HG02798 (cell line): Measurements from ENCODE around the gene TBC1D2B.
A peak's percentile ranks its signal among the peaks of the same experiment; 100 is the strongest.

Source experiments
- ATAC-seq: cut with Tn5 transposase; IDR thresholded peaks from one replicate; pipeline ENCODE4 v1.9.1; 2021; ENCODE audit warnings: mild to moderate bottlenecking; ENCODE audit not compliant: unreplicated experiment, poor library complexity

TBC1D2B gene

DNA sequence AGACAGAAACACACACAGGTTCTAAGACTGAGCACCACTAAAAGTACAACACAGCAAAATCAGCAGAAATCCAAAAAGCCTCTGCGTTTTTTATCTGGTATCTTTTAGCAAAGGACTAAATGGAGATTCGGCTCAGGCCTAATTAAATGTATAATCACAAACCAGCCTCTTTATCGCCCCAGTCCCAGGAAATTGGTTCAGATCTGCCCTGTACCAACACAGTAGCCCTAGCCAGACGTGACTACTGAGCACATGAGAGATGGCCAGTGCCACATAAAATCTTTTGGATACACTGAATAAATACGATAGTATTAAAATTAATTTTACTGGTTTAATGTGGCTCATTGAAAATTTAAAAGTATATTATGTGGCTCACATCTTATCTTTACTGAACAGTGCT is 19.7 kb downstream of the TBC1D2B start:
- no peak for ATAC-seq

DNA sequence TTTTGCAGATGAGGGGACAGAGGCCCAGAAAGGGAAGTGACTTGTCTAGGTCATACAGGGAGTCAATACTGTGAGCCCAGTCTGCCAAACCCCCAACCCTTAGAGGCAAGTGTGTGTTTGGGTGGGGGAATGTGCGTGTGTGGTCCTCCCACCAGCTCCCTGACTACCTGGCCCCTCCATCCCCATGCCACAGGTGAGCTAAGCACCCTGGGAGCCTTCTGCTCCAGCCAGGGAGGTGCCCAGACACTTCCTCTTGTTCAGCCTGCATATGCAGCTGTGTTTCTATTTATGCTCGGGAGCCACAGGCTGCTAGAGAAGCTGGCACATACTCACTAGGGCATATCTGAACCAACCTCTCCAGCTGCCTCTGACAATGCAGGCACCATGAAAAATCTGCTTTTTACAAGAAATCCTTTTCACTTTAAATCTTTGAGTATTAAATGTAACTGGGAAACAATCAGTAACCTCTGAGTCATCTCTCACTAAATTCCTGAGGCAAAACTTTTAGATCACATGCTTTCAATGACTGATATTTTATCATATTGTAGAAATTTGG is 20.7 kb downstream of the TBC1D2B start:
- ATAC-seq, result no peak

DNA sequence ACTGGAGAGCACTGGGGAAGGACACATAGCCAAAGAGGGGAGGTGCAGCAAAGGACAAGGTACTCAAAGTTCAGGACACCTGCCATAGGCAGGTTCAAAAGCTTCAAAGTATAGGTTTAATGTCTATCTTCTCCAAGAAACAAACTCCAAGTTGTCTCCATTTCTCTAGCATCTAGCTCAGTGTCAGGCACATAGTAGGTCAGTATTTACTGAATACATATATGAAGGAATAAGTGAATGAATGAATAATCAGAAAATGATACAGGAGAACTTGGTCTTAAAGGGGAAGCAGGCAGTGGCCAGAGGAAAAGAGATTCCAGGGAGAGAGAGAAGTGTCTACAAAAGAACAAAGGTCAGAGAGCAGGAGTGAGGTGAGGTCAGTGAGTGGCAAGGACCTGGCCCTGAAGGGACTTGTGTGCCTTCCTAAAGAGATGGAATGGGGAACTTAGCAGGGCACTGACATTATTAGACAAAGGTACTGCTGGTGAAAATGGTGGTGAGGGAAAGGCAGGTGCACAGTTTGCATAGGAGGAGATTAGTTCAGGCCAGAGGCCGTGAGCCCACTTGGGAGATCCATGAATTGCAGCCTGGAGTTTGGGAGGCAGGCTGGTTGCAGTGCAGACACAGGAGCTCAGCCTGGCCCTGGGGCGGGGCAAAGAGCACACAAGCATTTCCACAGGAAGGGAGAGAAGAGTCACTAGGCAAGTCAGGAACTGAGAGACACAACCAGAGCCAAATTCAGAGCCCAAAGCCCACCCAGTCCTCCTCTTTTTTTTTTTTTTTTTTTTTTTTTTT is 21.4 kb downstream of the TBC1D2B start:
- ATAC-seq, result no peak

GRCh38 chr15:78054966-78055365 is 22.5 kb downstream of the TBC1D2B start:
- no peak for ATAC-seq

- no peak for ATAC-seq
Observed at GRCh38 chr15:78054518-78054917, 23.0 kb downstream of the TBC1D2B start.

DNA sequence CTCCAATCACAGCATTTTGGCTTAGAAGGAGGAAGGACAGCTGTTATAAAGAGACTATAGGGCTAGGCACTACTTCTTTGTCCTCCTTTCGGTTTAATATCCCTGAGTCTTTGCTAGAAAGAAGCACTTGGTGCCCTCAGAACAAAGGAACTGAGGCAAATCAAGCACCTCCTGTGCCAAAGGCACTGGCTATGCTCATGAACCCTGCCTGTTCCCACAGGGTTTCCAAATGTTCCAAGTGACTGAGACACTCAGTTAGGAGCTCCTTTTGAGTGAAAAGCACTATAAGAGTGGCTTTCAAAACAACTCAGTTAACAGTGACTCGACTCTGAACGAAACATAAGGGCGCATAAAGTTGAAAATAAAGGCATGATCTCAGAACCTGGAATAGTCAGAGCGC is 25.0 kb downstream of the TBC1D2B start:
- no peak for ATAC-seq

DNA sequence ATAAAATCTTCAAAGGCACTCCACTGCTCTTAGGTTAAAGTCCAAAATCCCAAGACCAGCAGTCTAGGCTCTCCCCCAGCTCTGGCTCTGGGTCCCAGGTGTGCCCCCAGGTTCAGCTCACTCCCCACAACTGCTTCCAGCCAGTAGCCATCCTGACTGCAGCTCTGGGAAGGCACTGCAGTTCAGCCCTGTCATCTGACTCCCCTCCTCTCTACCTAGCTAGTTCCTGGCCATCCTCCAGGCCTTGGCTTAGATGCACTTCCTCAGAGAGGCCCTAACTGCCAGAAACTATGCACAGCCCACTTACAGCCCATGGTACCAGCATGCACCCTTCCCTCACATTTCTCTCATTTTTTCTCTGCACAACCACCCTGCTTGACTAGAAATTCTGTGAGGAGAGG is 25.5 kb downstream of the TBC1D2B start:
- ATAC-seq, result no peak

- ATAC-seq, result no peak
Observed at GRCh38 chr15:78051596-78051995, 25.9 kb downstream of the TBC1D2B start.

GRCh38 chr15:78050826-78051225 is 26.7 kb downstream of the TBC1D2B start:
- ATAC-seq, result no peak

- peak; percentile 6 for ATAC-seq
Observed at GRCh38 chr15:78050441-78050809, 27.1 kb downstream of the TBC1D2B start.

DNA sequence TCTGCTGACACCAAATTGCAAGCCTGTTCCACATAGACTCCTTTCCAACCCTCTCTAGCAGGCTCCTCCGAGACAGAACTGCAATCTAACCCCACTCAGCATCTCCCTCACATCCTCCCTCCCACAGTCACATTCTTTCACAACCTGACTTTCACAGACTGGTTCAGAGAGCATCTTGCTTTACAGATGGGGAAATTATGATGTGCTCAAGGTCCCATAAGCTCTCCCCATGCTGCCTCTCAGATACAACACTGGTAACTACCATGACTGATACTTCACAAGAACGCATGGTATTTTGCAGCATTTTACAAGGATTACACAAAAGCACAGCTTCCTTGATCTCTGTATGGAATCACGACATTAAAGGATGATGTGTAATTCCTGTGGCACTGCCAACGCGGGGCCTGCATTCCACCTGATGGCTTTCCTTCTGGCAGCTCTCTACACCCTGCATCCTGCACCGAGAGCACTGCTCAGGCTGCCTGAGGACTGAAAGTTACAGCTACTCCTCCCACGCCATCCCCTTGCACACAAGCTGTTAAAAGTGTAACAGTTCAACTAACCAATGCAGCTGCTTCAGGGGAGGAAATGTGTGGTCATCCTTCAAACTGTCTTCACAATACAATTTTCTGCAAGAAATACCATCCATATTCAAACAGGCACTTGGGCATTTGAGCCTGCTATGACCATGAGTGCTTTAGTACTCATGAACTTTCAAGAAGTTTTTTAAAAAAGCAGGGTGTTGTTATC is 27.6 kb downstream of the TBC1D2B start:
- ATAC-seq, result peak; percentile 85

DNA sequence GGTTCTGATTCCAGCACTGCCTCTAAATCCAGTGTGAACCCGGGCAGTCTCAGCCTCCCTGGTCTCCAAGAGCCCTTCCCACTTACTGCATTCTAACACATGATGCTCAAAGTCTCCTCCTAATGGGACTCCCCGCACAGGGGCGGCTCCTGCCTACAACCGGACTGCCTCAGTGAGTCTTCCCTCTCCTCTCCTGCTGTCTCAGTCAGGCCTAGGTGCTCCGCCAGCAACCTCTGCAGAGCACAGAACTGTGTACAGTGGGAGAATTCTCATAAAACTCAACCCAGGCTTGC is 28.9 kb downstream of the TBC1D2B start:
- no peak for ATAC-seq

DNA sequence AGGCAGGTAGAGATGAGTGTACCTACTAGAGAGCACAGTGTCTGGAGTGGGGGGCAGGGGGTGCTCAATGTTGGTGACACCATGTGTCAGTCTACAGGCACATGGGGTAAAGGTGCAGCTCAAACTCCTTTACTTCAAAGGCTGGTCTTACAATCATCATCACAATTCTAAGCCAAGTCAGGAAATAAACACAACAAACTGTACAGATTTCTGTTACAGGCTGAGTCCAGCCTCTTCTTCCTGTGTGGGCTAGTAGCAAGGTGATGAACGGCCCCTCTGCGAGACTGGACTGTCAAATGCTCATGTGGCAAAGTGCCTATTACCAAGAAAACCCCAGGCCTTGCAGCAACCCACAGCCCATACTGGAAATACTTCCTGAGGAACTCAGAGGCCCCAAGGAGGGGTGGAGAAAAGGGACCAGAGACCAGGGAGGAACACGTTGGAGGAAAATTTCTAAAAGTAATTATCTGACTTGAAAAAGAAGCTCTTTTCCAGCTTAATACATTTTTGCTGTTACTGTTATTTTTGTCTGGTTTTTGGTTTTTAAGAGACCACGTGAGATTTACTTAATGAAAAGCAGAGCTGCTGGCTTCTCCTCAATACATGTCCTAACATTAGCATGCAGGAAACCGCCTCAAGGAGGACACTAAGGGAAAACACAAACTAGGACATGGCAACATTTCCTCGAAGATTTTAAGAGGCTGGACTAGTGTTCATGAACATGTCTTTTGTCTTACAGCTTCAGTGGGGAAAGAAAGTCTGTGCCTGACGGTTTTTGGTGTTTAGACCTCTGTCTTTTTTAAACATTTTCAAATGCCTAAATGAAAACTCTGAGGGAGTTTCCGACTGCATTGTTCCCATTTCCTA is 29.5 kb downstream of the TBC1D2B start:
- ATAC-seq, result no peak

DNA sequence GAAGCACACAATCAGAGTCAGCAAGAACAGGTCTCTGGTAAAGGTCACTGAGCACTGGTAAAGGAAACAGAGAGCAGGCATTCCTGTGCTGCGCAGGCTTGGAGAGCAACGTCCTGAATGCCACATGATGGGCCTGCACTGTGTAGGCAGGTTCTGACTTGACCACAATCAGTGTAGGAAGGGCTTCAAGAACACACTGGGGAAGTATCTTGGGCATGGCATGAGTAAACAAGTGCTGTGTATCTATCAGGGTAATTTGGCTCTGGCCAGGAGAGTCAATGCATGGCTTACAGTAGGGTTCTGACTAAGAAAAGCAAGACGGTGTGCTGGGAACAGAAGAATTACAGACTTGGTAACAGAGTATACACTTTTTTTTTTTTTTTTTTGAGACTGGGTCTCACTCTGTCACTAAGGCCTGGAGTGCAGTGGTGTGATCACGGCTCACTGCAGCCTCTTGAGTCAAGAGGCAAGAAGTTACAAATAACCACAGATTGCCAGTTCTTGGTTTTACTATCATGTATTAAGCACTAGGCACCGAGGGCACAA is 30.6 kb downstream of the TBC1D2B start:
- ATAC-seq, result no peak

DNA sequence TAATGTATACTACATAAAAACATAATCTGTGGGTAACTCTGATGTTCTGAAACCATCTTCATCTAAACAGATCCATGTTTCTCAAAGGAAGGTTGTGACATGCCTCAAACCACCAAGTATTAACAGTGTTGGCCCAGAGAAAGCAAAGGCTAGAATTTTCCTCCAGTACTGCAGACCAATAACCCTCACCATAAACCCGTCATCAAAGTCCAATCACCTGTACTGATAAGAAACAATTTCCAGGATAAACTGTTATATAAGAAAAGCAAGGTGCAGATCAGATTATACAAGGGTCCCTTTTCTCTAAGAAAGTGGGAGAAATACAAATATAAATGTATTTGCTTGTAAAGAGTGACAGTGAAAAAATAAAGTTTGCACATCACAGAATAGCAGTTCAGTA is 32.3 kb downstream of the TBC1D2B start:
- ATAC-seq, result no peak

DNA sequence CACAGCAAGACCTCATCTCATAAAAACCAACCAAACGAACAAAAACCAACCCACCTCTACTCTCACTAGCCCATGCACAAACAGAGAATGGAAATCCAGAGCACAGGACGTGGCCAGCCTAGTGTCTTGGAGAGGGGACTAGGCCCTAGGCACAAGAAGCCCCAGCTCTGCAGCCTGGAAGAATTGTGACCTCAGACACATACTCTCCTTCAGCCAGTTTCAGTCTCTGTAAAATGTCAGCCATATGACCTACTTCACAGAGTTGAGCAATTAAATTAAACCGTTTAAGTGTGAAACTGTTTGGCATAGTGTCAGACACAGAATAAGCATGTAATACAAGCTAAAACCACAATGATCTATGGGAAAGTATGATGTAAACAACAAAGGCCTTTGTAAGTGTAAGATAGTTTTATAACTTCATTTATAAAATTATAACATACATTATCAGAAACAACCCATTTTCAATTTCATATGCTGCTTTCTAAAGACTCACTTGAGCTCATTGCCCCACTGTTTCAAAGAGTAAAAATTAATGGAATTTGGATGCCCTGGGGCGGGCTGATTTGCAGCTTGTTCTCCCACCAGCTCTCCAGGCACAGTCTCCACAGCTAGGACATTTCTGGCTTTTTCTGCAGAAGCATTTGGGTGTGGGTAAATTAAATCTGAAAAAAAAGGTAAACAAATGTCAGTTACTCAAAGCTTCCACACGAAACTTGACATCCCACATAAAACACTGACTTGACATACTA is 32.9 kb downstream of the TBC1D2B start:
- ATAC-seq, result no peak

DNA sequence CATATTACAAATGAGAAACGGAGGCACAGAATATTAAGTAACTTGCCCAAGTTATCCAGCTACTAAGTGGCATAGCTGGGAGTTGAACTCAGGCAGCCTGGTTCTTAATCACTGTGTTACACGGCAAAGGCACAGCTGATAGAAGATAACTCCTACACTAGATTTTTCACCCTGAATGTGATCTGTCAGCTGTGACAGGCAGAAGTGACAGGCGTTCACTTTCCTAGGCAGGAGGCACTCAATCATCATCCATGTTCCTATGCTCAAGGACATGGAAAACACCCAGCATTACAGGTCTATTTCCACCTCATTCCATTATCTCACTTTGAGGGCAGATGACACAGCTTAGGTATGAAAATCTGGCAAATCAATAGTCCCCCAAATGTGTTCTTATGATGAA is 35.6 kb downstream of the TBC1D2B start:
- ATAC-seq, result no peak

GRCh38 chr15:78040653-78041244 is 36.8 kb downstream of the TBC1D2B start:
- ATAC-seq, result no peak

DNA sequence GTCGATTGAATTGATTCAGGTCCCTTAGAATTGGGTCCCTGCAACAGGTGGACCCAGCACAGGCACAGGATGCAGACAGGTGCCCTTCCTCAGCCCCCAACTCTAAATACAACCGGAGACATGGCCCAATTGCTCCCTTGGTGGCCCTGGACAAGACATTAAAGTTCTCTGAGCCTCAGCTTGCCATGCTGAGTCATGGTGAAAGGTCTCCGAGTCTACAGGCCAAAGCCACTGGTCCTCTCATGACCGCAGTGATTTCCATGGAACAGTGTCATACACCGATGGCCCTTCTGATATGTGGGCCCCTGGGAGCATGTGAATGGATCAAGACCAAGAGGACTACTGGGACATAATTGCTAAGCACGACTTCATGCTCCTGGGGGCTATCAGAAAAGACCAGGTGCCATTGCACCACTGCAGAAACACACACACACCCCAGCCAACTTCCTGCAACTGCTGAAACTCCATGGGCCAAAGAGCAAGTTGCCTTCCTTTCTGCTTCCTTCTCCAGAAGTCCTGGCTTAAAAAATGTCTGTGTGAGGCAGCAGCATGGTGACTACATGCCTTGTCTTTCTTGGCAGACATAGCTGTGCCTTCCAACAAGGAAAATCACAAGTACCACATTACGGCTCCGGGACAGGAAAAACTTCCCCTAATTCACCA is 38.8 kb downstream of the TBC1D2B start:
- ATAC-seq, result no peak
